Dendritic cell treated with granulocyte-macrophage colony-stimulating factor and Interleukin-4, amounts not matched to agents 40 ng/mL and 50 ng/mL, for 4 days (primary cell): ENCODE data around the gene MTA3.
A peak's percentile ranks its signal among the peaks of the same experiment; 100 is the strongest.

Experiments used
- H3K27ac Mint-ChIP-seq: one replicate; pipeline ENCODE4 v1.8.0; 2022; ENCODE audit warnings: mild to moderate bottlenecking, mixed read lengths
- H3K27me3 Mint-ChIP-seq: one replicate; pipeline ENCODE4 v1.8.0; 2022; ENCODE audit warnings: mild to moderate bottlenecking, mixed read lengths
- H3K36me3 Mint-ChIP-seq: one replicate; pipeline ENCODE4 v1.8.0; 2022; ENCODE audit warnings: low read depth, mixed read lengths
- H3K4me1 Mint-ChIP-seq: one replicate; pipeline ENCODE4 v1.8.0; 2022; ENCODE audit warnings: low read depth, mixed read lengths
- H3K4me3 Mint-ChIP-seq: one replicate; pipeline ENCODE4 v1.8.0; 2022; ENCODE audit warnings: mild to moderate bottlenecking, moderate library complexity, mixed read lengths
- H3K9me3 Mint-ChIP-seq: one replicate; pipeline ENCODE4 v1.8.0; 2022; ENCODE audit warnings: mixed read lengths
- intact Hi-C: fragments of 100-400 bp; cut with micrococcal nuclease; formaldehyde crosslinking; loops from one replicate; pipeline ENCODE4 v1.15.0; 2022

Gene MTA3

DNA sequence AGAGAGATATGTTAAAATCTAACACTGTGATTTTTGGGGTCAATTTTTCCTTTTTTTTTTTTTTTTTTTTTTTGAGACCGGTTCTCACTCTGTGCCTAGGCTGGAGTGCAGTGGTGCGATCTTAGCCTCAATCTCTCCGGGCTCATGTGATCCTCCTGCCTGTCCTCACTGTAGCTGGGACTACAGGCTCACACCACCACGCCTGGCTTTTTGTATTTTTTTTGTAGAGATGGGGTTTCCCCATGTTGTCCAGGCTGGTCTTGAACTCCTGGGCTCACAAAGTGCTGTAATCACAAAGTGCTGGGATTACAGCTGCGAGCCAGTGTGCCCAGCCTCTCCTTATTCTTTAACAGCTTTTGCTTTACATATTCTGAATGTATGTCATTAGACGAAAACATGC lies 226.8 kb downstream of the MTA3 start:
- H3K4me3 Mint-ChIP-seq = no peak overlapping the region
- peaks cover 72% of the 10 kb centered on the region for H3K36me3 Mint-ChIP-seq
- no peak overlapping the region for H3K27ac Mint-ChIP-seq
- no peaks in the 10 kb centered on the region for H3K27me3 Mint-ChIP-seq
- H3K4me1 Mint-ChIP-seq = peaks cover 50% of the 10 kb centered on the region
- intact Hi-C loops = loop anchor here (10.0 kb wide), 1 partner anchor 280 kb away; no protein-coding TSS in a partner anchor
- no peaks in the 10 kb centered on the region for H3K9me3 Mint-ChIP-seq

DNA sequence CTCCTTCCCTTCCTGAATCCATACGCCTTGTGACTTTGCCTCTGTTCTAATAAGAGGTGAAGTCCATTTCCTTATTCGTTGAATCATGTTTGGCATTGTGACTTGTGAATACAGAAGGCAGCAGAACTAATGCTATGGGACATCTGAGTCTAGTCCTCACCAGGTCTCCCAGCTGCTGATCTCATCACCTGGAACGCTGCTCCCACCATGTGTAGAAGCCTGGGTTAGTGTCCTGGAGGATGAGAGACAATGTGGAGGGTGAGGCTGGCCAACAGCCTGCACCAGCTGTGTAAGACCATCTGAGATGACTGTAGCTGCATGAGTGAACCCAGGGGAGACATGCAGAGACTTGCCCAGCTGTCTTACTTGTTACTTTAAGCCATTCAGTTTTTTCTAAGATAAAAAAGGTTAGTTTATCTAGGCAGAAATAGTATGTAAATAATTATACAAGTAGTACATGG lies 227.4 kb downstream of the MTA3 start:
- no peak overlapping the region for H3K4me3 Mint-ChIP-seq
- peaks cover 51% of the 10 kb centered on the region for H3K4me1 Mint-ChIP-seq
- H3K27ac Mint-ChIP-seq = no peak overlapping the region
- intact Hi-C loops = loop anchor here (10.0 kb wide), 1 partner anchor 281 kb away; no protein-coding TSS in a partner anchor
- H3K36me3 Mint-ChIP-seq = peaks cover 70% of the 10 kb centered on the region
- no peaks in the 10 kb centered on the region for H3K27me3 Mint-ChIP-seq
- no peaks in the 10 kb centered on the region for H3K9me3 Mint-ChIP-seq

DNA sequence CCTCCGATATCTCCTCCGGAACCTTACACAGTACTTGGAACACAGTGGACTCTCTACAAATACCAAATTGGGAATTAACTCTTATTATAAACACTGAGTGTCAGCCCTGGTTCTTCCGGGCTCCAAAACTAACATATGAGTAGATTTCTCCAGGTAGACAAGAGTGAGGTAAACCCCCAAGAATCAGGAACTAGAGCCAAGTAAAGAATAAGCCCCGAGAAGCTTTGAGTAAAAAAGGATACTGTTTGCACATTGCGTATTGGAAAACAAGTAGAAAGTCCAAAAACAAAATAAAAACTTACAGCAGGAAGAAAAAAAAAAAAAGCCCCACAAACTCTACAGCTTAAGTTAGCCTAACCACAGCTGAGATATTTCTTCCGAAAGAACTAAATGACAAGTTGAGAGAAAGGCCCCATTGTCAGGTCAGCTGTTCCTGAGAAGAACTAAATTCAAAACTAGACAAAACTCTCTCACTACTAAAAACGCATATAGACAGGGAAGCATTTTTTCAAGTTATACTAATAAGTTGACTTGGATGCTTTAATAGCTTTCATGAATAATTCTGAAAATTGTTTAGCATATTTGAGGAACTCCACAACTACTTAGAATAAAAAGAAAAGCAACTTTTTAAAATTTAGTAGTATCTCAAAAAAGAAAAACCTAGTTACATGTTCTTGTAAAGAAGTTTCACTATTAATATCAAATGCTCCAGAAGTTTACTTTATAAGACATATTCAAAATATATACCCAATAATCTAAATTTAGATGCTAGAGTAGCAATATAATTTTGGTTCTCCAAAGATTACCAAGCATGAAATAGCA lies 228.2 kb downstream of the MTA3 start:
- Mint-ChIP-seq H3K9me3 (no peaks in the 10 kb centered on the region), H3K27ac (no peak overlapping the region), H3K4me1 (peaks cover 51% of the 10 kb centered on the region), H3K36me3 (peaks cover 74% of the 10 kb centered on the region), H3K4me3 (no peak overlapping the region), H3K27me3 (no peaks in the 10 kb centered on the region)
- intact Hi-C loops = loop anchor here (10.0 kb wide), 1 partner anchor 282 kb away; no protein-coding TSS in a partner anchor

DNA sequence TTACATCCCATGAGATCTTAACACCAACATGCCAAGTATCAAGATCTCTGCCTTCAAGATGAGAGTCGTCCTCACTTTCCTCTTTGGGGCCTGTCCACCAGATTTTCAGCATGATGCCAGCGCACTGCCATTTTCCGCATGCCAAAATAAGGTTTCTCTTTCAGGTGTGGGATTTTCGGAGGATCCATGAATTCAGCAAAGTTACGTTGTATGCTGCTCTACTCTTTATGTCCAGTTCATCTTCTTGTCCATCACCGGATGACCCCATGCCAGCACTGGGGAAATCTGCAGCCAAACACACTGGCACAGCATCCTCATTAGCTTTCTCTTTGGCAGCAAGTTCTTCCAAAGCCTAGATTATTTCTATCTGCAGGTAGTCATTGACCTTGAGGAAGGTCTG lies 228.8 kb downstream of the MTA3 start:
- H3K36me3 Mint-ChIP-seq = peaks cover 73% of the 10 kb centered on the region
- peaks cover 51% of the 10 kb centered on the region for H3K4me1 Mint-ChIP-seq
- H3K9me3 Mint-ChIP-seq = no peaks in the 10 kb centered on the region
- no peak overlapping the region for H3K27ac Mint-ChIP-seq
- intact Hi-C loops = loop anchor here (10.0 kb wide), 1 partner anchor 282 kb away; no protein-coding TSS in a partner anchor
- H3K4me3 Mint-ChIP-seq = no peak overlapping the region
- no peaks in the 10 kb centered on the region for H3K27me3 Mint-ChIP-seq

DNA sequence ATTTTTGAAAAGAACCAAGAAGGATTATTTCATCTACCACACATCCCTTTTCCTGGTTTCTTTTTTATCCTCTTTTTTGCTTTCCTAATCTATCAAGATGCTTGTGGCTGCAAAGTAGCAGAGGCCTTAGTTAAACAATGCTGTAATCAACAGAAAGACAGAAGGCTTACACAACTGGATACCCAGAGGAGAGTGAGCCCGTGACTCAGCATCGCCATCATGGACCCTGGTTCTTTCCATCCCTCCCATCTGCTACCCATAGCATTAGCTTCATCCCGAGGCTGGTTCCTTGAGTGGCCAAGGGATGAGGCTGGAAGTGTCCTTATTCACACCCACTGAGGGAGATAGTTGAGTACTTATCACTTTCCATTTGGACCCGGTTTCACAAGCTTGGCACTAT lies 231.4 kb downstream of the MTA3 start:
- intact Hi-C loops = loop anchor here (10.0 kb wide), 1 partner anchor 285 kb away; no protein-coding TSS in a partner anchor
- Mint-ChIP-seq H3K9me3 (no peaks in the 10 kb centered on the region), H3K4me3 (no peak overlapping the region), H3K36me3 (peaks cover 50% of the 10 kb centered on the region), H3K27ac (peak overlapping the region; percentile 11), H3K4me1 (peaks cover 54% of the 10 kb centered on the region), H3K27me3 (no peaks in the 10 kb centered on the region)

DNA sequence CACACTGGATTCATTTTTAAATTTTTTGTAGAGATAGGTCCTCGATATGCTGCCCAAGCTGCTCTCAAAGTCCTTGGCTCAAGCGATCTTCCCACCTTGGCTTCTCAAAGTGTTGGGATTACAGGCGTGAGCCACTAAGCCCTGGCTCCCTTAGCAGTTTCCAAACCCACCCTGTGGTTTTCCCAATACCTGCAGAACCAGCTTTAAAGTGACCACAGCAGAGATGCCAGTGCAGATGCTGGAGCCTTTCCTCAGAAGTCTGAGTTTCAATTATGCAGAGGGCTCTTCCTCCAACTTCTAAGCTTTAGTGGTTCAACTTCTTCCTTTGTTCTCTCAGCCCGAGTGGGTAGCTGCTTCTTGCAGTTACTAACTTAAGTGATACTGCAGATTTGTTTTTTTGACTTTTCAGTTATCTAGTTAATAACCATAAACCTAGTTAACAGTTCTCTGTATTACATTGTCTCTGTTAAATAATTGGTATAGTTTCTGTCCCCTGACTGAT lies 232.1 kb downstream of the MTA3 start:
- Mint-ChIP-seq H3K27me3 (no peaks in the 10 kb centered on the region), H3K27ac (peak overlapping the region; percentile 11), H3K9me3 (no peaks in the 10 kb centered on the region), H3K4me3 (no peak overlapping the region), H3K4me1 (peaks cover 57% of the 10 kb centered on the region), H3K36me3 (peaks cover 44% of the 10 kb centered on the region)
- intact Hi-C loops = no loop called here

DNA sequence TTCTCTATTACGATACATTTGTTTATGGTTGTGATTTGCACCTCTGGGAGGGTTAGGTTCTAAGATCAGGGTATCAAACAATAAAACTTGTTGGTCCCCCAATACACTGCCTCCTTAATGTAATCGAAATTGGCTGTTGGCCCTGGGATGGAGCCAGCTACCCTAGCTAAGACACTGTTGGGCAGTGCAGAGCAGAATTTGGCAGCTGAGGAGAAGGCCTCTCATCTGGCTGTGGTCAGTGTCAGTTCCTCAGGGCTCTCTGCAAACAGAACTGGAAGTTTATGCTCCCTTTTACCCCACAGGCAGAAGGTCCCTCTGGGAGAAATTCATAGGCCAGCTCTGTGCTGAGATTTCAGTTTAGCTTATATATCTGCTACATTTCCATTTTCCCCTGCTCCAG lies 232.5 kb downstream of the MTA3 start:
- Mint-ChIP-seq H3K36me3 (peaks cover 39% of the 10 kb centered on the region), H3K4me1 (peaks cover 59% of the 10 kb centered on the region), H3K27ac (peak overlapping the region; percentile 11), H3K27me3 (no peaks in the 10 kb centered on the region), H3K4me3 (no peak overlapping the region), H3K9me3 (no peaks in the 10 kb centered on the region)
- intact Hi-C loops = no loop called here

DNA sequence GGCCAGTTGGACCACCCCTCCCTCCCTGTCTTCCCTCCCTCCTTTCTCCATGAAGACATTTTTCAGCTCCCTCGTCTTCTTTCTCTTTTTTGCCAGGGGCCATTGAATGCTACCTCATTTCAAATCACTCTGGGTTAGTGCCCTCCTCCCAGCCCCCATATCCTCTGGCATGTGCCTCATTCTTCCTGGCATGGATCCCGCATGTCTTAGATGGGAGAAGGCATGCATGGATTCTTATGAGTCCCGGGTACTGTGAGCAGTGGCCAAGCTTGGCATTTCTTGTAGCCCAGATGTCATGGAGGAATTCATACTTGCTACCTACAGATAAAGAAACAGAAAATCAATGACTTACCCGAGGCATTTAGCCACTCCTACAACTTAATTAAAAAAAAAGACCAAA lies 232.9 kb downstream of the MTA3 start:
- Mint-ChIP-seq H3K27ac (peak overlapping the region; percentile 11), H3K9me3 (no peaks in the 10 kb centered on the region), H3K4me3 (no peak overlapping the region), H3K27me3 (no peaks in the 10 kb centered on the region), H3K36me3 (peaks cover 35% of the 10 kb centered on the region), H3K4me1 (peaks cover 62% of the 10 kb centered on the region)
- intact Hi-C loops = no loop called here

DNA sequence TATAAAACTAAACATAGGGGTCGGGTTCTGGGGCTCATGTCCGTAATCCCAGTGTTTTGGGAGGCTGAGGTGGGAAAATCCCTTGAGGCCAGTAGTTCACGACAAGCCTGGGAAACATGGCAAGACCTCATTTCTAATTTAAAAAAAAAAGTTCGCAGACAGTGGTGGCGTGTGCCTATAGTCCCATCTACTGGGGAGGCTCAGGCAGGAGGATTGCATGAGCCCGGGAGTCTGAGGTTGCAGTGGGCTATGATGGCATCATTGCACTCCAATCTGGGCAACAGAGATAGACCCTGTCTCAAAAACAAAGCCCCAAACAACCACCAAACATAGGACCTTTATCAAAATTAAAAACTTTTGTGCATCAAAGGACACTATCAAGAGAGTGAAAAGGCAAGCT lies 233.7 kb downstream of the MTA3 start:
- H3K27ac Mint-ChIP-seq = no peak overlapping the region
- H3K36me3 Mint-ChIP-seq = peaks cover 27% of the 10 kb centered on the region
- H3K4me3 Mint-ChIP-seq = no peak overlapping the region
- H3K27me3 Mint-ChIP-seq = no peaks in the 10 kb centered on the region
- H3K4me1 Mint-ChIP-seq = peaks cover 65% of the 10 kb centered on the region
- no peaks in the 10 kb centered on the region for H3K9me3 Mint-ChIP-seq
- intact Hi-C loops = no loop called here

DNA sequence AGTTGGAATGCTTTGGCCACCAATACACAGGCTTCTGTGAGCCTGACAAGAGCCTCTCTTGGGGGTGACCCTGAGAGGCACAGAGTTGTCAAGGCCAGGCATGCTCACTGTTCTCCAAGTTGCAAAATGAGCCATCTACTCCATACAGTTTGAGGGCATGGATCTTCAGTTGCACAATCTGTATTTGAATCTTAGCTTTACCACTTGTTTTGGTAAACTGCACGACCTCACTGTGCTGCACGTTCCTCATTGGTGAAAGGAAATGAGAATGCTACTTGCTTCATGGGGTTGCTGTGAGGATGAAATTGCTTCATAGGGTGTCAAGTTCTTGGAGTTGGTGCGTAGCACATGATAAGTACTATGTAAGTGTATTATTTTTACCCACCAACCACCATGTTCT lies 235.9 kb downstream of the MTA3 start:
- Mint-ChIP-seq H3K4me3 (no peak overlapping the region), H3K27me3 (no peaks in the 10 kb centered on the region), H3K27ac (peak overlapping the region; percentile 21), H3K36me3 (peaks cover 14% of the 10 kb centered on the region), H3K9me3 (no peaks in the 10 kb centered on the region), H3K4me1 (peaks cover 75% of the 10 kb centered on the region)
- intact Hi-C loops = no loop called here

DNA sequence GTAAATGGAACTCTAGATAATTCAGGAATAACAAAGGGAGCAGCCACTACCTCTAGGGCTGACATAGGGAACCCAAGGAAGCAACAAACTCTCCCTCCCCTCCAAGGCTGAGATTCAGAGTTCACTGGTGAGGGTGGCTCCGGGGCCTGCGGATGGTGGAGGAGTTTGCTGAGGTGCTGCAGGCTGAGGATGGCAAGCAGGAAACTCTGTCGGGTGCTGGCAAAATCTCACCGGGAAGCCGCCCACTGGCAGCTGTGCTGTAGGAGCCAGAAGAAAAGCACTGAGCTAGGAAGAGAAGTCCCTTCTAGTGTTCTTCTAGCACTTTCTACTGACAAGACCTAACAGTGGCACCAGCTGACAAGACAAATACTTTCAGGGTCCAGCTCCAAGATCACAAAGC lies 236.5 kb downstream of the MTA3 start:
- Mint-ChIP-seq H3K4me1 (peaks cover 70% of the 10 kb centered on the region), H3K36me3 (peaks cover 9% of the 10 kb centered on the region), H3K4me3 (no peak overlapping the region), H3K9me3 (no peaks in the 10 kb centered on the region), H3K27ac (no peak overlapping the region), H3K27me3 (no peaks in the 10 kb centered on the region)
- intact Hi-C loops = no loop called here
